Subcutaneous adipose tissue (tissue), 4 donors: ENCODE data around the gene TTC28. TPM values are rescaled to one million over a fixed set of nuclear protein-coding genes. Genes with fewer than 3 reads are reported as not detected.

Experiments used
- total RNA-seq, 4 donors: library from RNA; depleted of rRNA; stranded (reverse); fragments of >200 nt; gene quantifications; one replicate each; pipeline ENCODE4 v1.1.0, GENCODE V29; 2016
- TF ChIP-seq, protein P1 (sequence below): fragments of 450-650 bp; IDR thresholded peaks from one replicate; pipeline ENCODE4 v1.5.1; 2016; ENCODE audit warnings: low read depth, mild to moderate bottlenecking, control low read depth, antibody characterized with exemption, moderate library complexity

TTC28 gene
- total RNA-seq, 4 donors from 2014 or later: 42.6 to 71.6 (median 43.4) TPM

DNA sequence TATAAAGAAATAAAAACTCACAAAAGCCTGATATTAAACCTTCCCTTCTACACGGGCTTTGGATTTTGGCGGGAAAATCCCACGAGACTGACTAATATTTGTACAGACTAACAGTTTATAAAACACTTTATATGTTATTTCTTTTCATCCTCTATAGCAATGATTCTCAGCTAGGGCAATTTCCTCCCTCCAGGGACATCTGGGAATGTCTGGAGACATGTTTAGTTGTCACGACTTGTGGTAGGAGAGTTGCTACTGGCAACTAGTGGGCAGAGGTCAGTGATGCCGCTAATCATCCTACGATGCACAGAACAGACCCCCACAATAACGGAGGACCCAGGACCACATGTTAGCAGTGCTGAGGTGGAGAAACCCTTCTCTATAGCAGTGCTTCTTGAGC is 455.8 kb downstream of the TTC28 start:
- TF ChIP-seq, protein P1, sequence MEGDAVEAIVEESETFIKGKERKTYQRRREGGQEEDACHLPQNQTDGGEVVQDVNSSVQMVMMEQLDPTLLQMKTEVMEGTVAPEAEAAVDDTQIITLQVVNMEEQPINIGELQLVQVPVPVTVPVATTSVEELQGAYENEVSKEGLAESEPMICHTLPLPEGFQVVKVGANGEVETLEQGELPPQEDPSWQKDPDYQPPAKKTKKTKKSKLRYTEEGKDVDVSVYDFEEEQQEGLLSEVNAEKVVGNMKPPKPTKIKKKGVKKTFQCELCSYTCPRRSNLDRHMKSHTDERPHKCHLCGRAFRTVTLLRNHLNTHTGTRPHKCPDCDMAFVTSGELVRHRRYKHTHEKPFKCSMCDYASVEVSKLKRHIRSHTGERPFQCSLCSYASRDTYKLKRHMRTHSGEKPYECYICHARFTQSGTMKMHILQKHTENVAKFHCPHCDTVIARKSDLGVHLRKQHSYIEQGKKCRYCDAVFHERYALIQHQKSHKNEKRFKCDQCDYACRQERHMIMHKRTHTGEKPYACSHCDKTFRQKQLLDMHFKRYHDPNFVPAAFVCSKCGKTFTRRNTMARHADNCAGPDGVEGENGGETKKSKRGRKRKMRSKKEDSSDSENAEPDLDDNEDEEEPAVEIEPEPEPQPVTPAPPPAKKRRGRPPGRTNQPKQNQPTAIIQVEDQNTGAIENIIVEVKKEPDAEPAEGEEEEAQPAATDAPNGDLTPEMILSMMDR: no peak

DNA sequence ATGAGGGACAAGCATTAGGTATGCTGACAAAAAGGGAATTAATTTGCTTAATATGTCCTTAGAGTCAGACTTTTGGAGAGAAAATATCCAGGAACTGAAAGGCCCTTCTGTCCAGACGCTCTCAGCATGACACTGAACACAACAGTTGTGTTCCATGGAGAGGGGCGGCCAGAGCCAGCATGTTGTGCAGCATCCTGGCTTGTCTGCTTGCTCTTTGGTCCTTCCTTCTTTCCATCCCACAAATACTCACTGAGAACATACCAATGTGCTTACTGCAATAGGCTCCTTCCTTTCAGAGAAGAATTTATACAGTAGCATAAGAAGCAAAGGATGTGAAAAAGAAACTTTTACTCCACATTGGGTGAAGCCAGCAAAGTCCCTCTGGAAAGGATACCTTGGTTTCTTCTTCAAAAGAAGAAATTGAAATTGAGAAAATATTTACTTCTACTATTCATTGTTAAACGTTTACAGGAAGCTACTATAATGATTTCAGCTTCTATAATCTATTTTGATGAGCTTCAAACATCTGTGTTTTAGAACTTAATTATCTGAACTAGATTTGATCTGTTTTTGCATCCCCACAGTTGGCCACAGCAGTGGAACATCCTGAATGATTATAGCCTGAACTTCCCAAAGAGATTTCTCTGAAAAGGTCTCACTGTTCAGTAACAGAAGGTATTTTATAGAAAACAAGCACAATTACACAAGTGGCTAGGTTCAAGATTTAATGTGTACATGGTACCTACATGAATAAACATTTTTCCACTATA is 456.5 kb downstream of the TTC28 start:
- TF ChIP-seq, protein P1: no peak

DNA sequence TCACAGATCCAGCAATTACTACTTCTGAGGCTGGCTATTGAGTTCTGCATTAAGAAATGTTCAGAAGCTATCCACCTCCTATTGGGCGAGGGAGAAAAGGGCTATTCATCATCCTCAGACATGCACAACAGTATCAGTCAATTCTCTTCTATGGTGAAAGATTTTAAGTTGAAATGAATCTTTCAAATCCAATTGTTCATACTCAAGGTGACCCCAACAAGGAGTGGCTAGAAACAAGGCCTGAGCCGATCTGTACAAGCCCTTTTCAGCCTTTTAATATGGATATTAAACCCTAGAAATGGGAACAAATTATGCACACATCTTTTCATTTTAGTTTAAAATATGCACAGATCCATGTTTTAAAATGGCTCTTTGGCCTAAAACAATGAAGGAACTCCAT is 457.1 kb downstream of the TTC28 start:
- TF ChIP-seq, protein P1: no peak

DNA sequence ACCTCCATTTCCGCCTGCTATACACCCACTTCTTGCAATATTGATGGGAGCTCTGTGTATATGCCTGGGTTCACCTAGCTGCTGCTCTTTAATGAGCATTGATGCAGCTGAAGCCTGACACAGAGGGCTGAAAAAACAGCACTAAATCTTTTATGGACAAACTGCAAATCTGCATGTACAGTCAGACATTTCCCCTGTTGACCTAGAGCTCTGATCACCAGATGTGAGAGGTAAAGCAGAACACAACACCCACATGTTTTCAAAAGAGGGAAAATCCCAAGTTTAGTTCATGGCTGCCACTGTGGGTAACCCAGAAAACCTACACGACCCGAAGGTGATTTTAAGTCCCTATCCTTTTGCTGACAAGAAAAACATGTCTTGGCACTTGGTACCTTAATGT is 457.6 kb downstream of the TTC28 start:
- TF ChIP-seq, protein P1: no peak

DNA sequence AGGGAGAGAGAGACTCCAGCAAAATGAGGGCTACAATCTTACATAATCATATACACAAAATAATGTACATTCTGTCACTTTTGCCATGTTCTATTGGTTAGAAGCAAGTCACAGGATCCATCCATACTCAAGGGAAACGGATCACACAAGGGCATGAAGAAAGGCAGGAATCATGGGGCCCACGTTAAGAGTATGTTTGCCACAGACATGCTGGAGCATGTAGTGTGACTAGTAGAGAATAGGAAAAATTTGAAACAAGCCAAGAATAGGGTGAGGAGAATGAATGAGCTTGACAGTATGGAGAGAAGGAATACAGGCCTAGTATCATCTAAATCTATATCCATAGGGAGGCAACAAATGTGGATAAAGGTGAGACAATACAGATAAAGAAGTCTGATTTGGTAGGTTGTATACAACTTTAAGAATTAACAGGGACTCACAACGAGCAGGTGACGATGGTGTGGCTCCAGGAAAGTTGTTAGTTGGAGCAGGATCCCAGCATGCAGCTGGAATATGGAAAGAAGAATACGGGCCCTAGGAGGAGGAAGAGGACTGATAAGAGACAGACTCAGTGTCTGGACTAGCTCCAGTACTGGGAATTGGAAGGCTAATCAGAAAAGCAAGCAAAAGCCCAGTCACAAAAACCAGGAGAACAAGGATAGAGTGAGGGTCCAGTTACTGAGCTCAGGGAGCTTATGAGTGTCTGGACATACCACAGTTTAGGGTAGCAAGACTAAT is 458.8 kb downstream of the TTC28 start:
- TF ChIP-seq, protein P1: no peak

DNA sequence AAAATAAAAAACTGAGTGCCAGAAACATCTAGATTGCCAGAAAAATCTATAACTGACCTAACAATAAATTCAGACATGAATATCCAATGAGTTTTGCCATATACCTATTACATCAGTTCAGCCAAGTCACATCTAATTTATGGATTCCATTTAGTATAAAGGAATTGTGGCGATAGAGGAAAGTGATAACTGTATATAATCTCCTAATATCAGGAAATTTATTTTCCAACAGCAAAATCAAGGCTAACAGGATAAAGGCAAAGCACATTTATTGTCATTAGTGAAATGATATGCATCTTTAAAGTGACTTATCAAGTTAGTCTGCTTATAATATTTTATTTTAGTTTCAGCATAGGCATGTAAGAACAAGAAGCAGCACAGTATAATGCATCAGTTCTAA is 462.4 kb downstream of the TTC28 start:
- TF ChIP-seq, protein P1: no peak

DNA sequence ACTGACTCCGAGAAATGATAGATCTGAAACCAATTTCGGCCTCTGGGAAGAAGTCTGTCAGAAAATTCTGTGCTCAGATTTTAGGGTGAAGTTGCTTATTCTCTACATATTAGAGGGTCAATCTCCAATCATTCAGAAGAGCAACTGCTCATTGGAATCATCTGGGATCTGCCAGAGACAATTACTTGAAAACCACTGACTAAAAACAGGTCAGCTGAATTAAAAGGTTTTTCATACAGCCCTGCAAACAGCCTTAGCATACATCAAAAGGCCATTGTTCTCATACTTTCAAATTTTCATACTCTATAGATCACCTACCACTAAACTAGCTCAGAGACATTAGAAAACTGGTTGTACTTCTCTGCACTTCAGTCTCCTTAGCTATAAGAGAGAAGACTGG is 470.9 kb downstream of the TTC28 start:
- TF ChIP-seq, protein P1: no peak
